ENCODE data around the gene GKAP1. TPM values are rescaled to one million over a fixed set of nuclear protein-coding genes. Genes with fewer than 3 reads are reported as not detected.
A peak's percentile ranks its signal among the peaks of the same experiment; 100 is the strongest.
"Not testable (repeated sequence)": the region's sequence is repeated elsewhere in the genome, so short reads cannot be mapped to it uniquely, and the experiment has no call there.

Gene GKAP1
- total RNA-seq (2014; rRNA removed; shearing (Covaris generic)): 4.6 and 9.6 TPM in 2 replicates

DNA sequence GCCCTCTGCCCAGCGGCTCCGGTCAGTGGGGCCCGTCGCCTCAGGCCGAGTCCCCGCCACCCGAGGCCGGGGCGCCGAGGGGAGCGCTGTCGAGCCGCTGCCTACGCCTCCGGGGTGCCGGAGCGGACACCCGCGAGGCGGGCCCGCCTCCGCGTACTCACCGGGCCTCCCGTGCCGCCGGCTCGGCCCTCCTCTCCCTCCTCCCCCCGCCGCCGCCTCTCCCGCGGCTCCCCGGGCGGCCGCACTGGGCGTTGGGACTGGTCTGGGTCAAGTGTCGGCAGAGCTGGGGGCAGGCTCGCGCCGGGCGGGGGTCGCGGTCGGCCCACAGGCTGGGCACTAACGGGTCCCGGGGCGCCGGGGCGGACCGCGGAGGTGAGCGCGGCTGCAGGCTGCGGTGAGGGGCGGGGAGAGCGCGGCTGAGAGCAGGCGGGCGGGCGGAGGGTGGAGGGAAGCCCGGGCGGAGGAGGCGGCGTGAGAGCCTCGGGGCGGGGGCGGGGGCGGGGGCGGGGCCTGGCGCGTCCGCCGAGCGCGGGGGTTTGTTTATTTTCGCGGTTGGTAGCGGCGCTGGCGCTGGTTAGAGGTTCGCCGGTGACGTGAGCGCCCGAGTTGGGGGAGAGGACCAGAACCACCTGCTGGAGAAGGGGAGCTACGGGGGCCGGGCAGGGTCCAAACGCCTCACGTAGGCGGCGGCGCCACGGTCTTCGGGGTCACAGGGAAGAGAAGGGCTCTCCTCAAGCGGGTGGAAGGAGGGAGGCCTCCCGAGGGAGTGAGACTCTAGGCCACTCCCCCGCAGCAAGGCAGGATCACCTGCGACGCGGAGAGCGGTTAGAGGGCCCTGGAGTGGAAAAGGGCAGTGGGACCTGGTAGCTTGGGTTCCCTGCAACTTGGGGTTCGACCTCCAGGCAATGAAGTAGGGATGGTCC, at the start of gene GKAP1:
GKAP1 (minus strand) TSS at position 414 of the 923 bp plus-strand sequence. CDS start 11,252 bp downstream, outside the sequence.
- peak; percentile 61 for DNase-seq (ENCODE audit: low read depth)

DNA sequence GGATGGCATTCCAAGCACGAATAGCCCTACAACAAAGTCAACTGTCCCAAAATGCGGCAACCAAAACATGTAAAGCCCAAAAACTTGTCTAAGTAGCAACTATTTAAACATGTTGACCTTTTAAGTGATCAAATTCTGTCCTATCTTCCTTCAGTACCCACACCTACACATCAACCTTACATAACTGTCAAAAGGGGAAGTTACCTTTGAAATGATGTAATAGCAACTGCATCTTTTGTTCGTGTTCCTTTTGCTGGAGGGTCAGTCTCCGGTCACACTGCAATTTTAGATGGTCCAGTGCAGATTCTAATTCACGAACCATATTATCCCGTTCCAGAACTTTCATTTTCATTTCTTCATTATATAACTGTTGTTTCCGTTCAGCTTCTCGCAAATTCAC, 32.3 kb upstream of the GKAP1 start:
- DNase-seq (ENCODE audit: low read depth): not testable (repeated sequence)

DNA sequence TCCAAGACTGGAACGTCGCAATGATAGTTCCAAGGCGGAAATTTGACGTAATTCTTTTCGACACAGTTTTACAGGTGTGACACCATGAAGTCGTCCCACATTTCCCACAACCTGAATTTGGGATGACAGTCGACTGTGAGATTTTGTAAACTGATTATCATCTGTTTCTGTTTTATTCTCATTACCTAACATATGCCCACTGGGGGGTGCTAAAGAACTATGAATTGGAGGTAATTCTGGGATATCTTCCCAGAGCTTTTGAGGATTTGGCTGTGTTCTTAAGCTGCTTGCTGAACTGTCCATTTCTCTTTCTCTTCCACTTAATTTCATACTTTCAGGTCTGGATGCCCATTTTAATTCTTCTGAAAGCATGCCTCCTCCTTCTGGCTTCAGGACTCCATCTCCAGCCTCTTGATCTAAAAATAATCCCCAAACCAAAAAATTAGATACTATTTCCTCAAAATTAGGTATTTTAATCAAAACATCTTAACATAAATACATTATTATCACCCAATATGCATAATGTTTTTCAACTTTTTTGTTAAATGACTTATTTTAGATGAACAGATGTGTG, 19.6 kb upstream of the GKAP1 start:
- DNase-seq (ENCODE audit: low read depth): not testable (repeated sequence)

DNA sequence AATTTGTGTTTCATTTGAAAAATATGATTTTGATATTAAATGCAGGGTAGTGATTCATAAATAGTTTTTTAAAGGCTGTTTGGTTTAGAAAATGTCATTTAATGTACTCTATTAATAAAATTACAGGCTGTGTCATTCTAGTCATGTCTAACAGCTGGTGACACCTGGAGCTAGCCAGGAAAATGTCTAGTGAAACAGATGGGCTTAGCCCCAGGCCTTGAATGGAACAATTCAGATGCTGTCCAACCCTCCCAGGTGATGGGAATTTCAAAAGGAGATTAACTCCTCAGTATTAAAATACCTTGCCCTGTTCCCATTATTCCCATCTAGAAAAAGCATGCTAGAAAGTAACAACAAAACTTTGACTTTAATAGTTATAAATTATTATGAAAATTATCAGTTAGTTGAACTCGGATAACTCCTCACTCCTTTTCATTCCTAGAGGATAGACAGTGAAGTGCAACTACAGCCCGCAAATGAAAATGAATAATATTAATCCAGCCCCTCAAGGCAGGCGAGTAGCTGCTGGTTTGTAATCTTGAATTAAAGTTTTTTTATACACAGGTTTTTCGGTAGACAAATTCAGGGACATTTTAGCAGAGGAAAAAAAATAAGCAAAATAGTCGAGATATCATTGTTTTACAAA, 13.0 kb upstream of the GKAP1 start:
- DNase-seq (ENCODE audit: low read depth): not testable (repeated sequence)

DNA sequence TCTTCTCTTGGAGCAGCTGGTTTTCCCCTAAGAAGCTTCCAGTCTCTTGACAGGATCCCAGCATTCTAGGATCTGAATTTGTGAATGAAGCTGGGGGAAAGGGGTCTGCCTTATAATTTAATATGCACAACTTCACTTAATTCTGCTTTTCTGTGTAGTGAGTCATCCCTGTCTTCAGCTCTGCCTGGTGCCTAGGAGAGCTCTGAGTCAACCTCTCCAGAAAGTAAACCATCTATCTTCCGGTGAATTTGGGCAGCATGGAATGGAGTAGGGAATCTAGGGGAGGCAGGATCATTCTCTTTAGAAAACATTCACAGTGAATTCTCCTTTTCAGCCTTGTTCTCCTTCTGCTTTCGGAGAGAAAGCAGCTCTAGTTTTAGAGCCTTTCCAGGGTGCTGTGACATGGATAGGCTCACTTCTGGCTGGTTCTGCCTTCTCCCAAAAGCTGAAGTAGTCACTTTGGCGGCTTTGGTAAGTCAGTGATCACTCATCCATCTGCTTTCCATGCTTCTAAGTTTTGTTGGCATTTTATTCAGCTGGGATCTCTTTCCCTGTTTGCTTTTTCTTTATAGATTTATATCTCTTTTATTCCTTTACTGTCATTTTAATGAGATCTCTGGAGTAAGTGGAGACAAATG, 7.5 kb upstream of the GKAP1 start:
- peak; percentile 79 for DNase-seq (ENCODE audit: low read depth)

DNA sequence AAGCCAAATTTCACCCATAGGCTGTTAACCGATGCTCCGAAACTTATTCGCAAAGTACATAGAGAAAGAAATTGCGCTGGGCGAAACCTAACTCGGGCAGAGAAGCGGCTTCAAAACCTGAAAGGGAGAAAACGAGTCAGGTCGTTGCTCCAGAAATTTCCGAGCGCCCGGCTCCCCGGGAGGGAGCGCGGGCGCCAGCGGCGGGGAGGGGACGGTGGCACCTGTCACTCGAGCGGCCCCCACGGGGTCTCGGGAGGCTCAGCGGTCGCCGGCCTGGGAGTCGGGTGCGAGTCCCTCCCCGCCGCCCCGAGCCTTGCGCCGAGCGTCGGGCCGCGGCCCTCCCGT, 586 bp downstream of the GKAP1 start:
- DNase-seq (ENCODE audit: low read depth): peak; percentile 26

DNA sequence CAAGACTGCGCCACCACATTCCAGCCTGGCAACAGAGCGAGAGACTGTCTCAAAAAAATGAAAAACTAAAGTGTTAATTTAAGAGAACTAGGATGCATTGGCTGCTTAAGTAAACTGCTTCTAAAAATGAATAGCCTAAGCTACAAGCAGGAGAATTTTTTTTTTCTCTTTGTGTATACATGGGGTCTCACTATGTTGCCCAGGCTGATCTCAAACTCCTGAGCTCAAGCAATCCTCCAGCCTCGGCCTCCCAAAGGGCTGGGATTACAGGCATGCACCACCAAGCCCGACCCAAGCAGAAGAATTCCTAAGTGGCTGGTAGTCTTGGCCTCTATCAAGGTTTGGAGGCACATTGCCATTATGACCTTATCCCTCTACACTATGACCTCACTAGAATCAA, 2.4 kb downstream of the GKAP1 start:
- not testable (repeated sequence) for DNase-seq (ENCODE audit: low read depth)

DNA sequence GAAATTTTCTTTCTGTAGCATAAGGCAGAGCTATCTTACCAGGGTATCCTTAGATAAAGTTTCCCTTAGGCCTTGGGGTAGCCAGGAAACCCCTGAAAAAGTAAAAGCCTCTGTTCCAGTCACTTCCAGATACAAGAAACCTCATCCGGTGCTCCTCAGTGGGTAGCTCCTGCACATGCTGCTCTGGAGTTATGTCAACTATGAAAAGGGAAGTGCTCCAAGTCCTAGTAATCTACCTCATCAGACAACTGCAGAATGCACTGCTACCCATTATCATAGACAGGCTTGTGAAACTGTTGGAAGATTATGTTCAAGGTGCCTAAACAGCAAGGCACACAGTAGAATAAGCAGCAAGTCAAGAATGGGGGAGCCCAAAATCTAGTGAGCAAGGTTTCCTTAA, 8.4 kb downstream of the GKAP1 start:
- DNase-seq (ENCODE audit: low read depth): not testable (repeated sequence)

DNA sequence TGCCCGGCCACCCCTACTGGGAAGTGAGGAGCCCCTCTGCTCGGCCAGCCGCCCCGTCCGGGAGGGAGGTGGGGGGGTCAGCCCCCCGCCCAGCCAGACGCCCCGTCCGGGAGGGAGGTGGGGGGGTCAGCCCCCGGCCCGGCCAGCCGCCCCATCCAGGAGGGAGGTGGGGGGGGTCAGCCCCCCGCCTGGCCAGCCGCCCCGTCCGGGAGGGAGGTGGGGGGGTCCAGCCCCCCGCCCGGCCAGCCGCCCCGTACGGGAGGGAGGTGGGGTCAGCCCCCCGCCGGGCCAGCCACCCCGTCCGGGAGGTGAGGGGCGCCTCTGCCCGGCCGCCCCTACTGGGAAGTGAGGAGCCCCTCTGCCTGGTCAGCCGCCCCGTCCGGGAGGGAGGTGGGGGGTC, 13.1 kb downstream of the GKAP1 start:
- not testable (repeated sequence) for DNase-seq (ENCODE audit: low read depth)

DNA sequence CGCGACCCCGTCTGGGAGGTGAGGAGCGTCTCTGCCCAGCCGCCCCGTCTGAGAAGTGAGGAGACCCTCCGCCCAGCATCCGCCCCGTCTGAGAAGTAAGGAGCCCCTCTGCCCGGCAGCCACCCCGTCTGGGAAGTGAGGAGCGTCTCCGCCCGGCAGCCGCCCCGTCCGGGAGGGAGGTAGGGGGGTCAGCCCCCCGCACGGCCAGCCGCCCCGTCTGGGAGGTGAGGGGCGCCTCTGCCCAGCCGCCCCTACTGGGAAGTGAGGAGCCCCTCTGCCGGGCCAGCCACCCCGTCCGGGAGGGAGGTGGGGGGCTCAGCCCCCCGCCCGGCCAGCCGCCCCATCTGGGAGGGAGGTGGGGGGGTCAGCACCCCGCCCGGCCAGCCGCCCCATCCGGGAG, 13.6 kb downstream of the GKAP1 start:
- DNase-seq (ENCODE audit: low read depth): not testable (repeated sequence)

DNA sequence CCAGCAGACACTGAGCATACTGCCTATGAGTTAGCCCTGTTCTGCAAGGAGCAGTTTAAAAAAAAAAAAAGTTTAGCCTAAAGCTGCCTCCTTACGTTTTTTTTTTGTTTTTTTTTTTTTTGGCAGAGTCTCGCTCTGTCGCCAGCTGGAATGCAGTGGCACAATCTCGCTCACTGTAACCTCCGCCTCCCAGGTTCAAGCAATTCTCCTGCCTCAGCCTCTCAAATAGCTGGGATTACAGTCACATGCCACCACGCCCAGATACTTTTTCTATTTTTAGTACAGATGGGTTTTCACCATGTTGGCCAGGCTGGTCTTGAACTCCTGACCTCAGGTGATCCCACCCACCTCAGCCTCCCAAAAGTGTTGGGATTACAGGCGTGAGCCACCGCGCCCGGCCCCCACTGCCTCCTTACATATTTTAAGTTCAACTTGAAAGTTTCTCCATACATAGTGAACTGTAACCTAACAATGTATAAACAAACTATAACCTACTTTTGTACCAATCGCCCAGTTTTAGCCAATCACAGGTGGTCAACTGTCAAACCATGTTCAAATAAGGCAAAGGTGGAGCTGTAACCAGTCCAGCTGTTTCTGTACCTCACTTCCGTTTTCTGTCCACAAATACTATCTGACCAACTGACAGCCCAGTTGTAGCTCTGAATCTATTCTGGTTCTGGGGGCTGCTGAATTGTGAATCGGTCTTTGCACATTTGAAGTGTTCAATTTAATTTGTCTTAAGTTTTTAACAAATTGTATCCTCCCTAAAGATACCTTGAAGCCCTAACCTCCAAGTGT, 17.1 kb downstream of the GKAP1 start:
- DNase-seq (ENCODE audit: low read depth): no peak

DNA sequence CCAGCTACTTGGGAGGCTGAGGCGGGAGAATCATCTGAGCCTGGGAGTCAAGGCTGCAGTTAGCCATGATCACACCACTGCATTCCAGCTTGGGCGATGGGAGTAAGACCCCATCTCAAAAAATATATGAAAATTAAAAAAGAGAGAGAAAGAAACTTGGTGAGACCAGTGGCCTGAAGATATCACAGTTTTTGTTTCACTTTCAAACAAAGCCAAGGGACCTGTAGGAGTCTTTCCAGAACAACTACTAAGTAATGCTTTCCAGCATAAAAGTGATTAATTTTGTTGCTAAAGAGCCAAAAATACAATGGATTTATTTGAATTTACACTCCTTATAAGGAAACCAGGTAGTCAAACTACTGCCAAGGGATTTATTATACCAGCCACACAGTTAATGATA, 23.5 kb downstream of the GKAP1 start:
- DNase-seq (ENCODE audit: low read depth): no peak

DNA sequence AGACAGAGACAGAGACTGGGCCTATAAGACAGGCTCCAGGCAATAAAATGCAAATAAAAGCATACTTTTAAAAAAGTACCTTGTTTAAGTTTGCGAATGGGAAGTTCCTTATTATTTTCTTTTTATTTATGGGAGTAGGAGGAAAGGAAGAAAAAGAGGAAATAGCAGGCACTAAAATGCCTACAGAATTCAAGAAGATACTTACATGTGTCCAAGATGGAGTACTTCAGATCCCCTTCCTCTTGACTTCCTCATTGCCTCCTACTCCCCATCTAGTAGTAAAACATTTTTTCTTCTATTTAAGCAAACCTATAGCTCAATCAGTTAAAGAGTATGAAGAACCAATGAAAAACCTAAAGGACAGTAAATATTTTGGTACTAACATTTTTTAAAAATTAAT, 24.8 kb downstream of the GKAP1 start:
- DNase-seq (ENCODE audit: low read depth): no peak

DNA sequence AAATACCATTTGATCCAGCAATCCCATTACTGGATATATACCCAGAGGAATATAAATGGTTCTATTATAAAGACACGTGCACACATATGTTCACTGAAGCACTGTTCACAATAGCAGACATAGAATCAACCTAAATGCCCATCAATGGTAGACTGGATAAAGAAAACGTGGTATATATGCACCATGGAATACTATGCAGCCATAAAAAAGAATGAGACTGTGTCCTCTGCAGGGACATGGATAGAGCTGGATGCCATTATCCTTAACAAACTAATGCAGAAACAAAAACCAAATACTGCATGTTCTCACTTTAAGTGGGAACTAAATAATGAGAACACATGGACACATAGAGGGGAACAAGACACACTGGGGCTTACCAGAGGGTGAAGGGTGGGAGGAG, 39.4 kb downstream of the GKAP1 start:
- DNase-seq (ENCODE audit: low read depth): no peak

DNA sequence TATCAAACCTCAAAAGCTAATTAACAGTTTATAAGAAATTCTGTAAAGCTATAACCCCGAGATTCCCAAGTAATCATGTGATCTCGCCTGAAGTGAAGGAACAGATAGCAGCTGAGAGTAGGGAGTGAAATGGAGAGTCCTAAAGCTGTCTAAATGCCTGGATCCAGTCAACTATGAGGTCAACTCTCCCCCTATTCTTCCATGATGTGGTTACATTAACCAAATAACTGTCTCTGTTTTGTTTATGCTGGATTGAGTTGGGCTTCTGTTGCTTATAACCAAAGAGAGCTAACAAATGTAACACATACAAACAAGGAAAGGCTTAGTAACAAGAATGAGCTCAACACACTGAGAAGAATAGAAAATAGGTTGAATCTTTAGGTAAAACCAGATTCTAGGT, 41.6 kb downstream of the GKAP1 start:
- peak; percentile 5 for DNase-seq (ENCODE audit: low read depth)

DNA sequence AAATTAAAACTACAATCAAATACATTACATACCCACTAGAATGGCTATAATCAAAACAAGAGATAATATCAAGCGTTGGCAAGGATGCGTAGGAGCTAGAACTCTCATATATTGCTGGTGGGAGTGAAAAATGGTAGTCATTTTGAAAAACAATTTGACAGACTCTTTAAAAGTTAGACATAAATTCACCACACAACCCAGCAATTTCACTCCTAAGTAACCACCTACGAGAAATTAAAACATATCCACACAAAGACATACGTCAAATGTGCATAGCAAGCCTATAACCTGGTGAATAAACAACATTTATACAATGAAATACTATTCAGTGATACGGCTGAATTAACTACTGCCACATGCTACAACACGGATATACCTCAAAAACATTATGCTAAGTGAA, 44.7 kb downstream of the GKAP1 start:
- DNase-seq (ENCODE audit: low read depth): no peak

DNA sequence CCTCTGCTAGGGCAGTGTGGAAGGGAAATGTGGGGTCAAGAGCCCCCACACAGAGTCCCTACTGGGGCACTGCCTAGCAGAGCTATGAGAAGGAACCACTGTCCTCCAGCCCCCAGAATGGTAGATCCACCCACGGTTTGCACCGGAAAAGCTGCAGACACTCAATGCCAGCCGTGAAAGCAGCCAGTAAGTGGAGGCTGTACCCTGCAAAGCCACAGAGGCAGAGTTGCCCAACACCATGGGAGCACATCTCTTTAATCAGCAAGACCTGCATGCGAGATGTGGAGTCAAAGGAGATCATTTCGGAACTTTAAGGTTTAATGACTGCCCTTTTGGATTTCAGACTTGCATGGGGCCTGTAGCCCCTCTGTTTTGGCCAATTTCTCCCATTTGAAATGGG, 52.2 kb downstream of the GKAP1 start:
- DNase-seq (ENCODE audit: low read depth): no peak

DNA sequence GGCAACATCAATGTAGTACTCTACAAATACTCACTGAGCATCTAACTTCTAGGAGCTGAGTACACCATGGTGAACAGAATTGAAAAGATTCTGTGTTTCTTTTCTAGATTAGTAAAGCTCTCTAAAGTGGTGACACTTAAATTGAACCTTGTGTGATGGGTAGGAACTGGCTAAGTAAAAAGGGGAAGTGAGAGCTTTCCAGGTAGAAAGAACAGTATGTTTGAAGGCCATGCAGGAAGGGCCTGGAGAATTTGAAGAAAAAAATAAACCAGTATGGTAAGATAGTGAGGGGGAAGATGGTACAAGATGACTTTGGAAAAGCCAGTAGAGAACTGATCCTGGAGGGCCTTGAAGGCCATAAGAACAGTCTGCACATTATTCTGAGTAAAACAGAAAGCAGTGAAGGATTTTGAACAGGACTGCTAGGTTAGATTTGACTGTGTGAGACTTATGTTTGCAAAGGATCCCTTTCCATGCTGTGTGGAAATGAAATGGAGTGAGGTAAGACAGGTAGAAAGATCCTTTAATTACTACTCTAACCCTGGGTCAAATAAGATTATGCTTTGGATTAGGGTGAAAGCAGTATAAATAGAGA, 63.1 kb downstream of the GKAP1 start:
- no peak for DNase-seq (ENCODE audit: low read depth)

DNA sequence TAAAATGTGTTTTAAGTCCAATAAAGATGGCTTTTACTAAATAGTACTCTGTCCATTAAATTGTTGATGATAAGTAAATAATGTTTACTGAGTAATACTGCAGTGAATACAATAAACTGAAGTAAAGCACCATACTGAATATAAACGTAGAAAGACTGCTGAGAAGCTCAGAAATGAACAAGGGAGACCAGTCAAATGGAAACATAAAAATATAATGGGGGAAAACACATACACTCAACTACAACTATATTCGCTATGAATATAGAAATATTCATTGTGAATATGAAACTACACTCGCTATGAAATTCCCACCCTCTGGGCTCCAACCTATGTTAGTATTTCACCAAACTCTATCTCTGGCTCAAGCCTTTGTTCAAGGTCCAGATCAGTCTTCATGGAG, 67.9 kb downstream of the GKAP1 start:
- DNase-seq (ENCODE audit: low read depth): no peak

DNA sequence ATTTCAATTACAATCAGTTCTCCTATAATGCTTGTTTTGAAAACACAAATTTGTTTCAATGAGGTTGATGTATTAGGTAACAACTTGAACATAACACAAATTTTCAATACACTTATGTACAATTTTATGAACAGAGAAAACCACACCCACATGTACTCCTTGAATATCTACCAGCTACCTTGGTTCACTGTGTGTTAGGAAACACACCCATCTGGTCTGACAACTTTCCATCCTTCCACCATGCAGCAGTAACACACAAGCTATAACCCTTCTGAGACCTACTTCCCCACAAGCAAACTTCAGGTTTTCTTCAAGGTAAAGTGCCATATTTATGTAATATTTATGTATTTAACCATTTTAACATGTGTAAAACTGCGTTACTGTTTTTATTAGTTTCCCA, 73.4 kb downstream of the GKAP1 start:
- no peak for DNase-seq (ENCODE audit: low read depth)

DNA sequence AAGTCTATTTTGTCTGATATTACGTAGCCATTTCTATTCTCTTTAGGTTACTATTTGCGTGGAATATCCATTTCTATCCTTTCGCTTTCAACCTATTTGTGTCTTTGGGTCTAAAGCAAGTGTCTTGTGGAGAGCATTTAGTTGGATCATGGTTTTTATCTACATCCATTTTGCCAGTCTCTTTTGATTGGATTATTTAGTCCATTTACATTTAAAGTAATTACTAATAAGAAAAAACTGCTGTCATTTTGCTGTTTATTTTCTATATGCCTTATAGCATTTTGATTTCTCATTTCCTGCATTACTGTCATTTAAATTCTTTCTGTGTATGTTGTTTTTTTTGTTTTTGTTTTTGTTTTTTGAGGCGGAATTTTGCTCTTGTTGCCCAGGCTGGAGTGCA, 83.8 kb downstream of the GKAP1 start:
- DNase-seq (ENCODE audit: low read depth): no peak
